Epithelial cell of proximal tubule (primary cell): Measurements from ENCODE around the gene B4GALNT4. TPM values are rescaled to one million over a fixed set of nuclear protein-coding genes. Genes with fewer than 3 reads are reported as not detected.
"Not testable (repeated sequence)": the region's sequence is repeated elsewhere in the genome, so short reads cannot be mapped to it uniquely, and the experiment has no call there.

Experiments used
- DNase-seq: peaks from one replicate; pipeline ENCODE4 v3.0.0-alpha.2; 2011; ENCODE audit warnings: low read depth
- H3K4me3 ChIP-seq: 2 replicates; pipeline ENCODE4 v1.5.1; 2011; ENCODE audit warnings: low read depth, mild to moderate bottlenecking, low read length
- CTCF ChIP-seq: conservative IDR thresholded peaks from 2 replicates; pipeline ENCODE4 v1.5.1; 2012; ENCODE audit warnings: low read depth, mild to moderate bottlenecking, low read length
- total RNA-seq: library from RNA; depleted of rRNA; stranded (reverse); fragments of >200 nt; gene quantifications from 2 replicates; pipeline ENCODE4 v1.2.3, GENCODE V29; 2015

B4GALNT4 gene
- total RNA-seq, 1 donor from 2014 or later, result 24.4 TPM

GRCh38 chr11:332651-333480 is 36.4 kb upstream of the B4GALNT4 start:
- DNase-seq, result no peak
- no peak overlapping the region for H3K4me3 ChIP-seq
- TF ChIP-seq CTCF, result no peak

- not testable (repeated sequence) for H3K4me3 ChIP-seq, DNase-seq
Observed at GRCh38 chr11:333616-334263, 35.6 kb upstream of the B4GALNT4 start.

GRCh38 chr11:334264-334994 is 34.9 kb upstream of the B4GALNT4 start:
- no peak overlapping the region for H3K4me3 ChIP-seq
- DNase-seq, result no peak
- TF ChIP-seq CTCF, result no peak

- no peak overlapping the region for H3K4me3 ChIP-seq
- no peak for TF ChIP-seq CTCF
- no peak for DNase-seq
Observed at GRCh38 chr11:335779-336658, 33.3 kb upstream of the B4GALNT4 start.

GRCh38 chr11:336659-337198 is 32.6 kb upstream of the B4GALNT4 start:
- no peak for DNase-seq
- H3K4me3 ChIP-seq, result no peak overlapping the region
- no peak for TF ChIP-seq CTCF

- no peak overlapping the region for H3K4me3 ChIP-seq
- DNase-seq, result no peak
- TF ChIP-seq CTCF, result no peak
Observed at GRCh38 chr11:337711-338110, 31.6 kb upstream of the B4GALNT4 start.
